Occipital lobe (tissue), 2 donors: Measurements from ENCODE around the gene TRIM65. TPM values are rescaled to one million over a fixed set of nuclear protein-coding genes. Genes with fewer than 3 reads are reported as not detected.
"Not testable (repeated sequence)": the region's sequence is repeated elsewhere in the genome, so short reads cannot be mapped to it uniquely, and the experiment has no call there.

Experiments used
- DNase-seq: peaks from one replicate; lab custom pipeline; 2025; lab: John Stamatoyannopoulos, UW
- total RNA-seq: library from RNA; depleted of rRNA; stranded (reverse); fragments of >200 nt; gene quantifications from one replicate; pipeline ENCODE4 v1.2.3, GENCODE V29; 2014

Gene TRIM65
- total RNA-seq, 1 donor from 2014 or later: 11.9 TPM

- no peak for DNase-seq
These were observed 42.5 kb downstream of the TRIM65 start for GRCh38 chr17:75854101-75854748.

DNA sequence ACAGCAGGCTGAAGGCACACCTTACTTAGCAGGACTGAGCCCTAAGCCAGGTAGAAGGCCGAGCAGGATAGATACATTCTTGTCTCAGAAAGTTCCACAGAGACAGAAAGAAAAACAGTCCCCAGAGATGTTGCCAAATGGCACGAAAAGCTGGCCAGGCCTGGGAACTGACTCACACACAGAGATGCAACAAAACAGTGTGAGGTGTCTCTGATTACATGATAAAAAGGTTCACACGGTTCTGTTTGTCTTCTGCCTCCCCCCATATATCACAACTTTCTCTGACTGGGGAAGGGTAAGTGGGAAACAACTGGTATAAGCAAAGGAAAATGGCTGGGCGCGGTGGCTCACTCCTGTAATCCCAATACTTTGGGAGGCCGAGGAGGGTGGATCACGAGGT lies 43.3 kb downstream of the TRIM65 start:
- DNase-seq: no peak

DNA sequence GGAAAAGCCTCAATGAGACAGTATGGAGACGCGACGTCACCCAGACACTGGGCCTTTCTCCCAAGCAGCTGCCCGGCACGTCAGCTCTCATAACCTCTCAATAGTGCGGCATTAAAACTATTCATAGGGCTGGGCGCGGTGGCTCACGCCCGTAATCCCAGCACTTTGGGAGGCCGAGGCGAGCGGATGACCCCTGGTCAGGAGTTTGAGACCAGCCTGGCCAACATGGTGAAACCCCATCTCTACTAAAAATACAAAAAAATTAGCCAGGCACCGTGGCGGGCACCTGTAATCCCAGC lies 45.1 kb downstream of the TRIM65 start:
- DNase-seq: not testable (repeated sequence)

DNA sequence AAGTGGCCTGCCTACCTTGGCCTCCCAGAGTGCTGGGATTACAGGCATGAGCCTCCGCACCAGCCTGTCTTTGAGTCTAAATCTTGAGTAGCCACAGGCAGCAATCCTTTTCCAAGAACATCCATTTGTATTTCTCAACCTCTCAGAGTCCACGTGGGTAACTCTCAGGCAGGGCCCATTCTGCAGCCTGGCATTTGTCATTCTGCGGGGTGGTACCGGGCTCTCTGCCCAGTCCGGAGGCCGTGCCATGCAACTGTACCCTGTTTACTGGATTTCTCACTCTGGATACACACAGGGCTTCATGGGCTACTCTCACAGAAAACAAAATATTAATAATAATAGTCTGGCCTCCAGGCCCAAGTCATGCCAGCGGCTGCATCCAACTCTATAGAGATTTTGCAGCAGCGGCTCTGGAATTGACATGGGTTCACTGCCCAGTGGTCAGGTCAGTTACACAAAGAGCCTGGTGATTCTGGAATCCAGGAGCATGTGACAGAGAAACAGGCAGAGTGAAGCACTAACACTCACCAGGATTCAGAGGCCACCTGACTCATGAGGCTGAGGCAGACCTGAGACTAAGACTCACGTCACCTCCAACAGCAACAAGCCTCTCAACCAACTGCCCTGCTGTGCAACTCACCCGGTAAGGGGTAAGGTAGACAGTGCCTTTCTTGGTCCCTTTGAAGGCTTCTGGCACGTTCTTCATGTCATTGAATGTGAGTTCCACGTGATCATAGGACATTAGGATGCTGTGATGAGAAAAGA lies 45.6 kb downstream of the TRIM65 start:
- DNase-seq: no peak

- DNase-seq: no peak
These were observed 47.0 kb downstream of the TRIM65 start for GRCh38 chr17:75849724-75850123.

DNA sequence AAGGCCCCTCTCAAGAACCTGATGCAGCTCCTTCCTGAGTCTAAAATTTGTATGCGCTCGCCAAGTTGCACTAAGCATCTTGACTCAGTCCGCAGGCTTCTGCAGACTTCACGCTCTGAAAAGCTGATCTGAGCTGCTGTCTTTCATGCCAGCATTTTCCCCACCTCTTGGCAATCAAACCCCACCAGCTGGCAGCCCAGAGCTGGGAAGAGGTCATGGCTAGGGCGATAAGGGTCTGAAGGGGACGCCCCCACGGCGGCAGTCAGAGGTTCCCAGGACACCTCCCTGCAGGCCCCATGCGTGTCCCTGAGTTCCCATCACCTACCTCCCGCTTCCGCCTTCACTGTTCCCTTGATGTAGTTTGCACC lies 47.5 kb downstream of the TRIM65 start:
- no peak for DNase-seq

DNA sequence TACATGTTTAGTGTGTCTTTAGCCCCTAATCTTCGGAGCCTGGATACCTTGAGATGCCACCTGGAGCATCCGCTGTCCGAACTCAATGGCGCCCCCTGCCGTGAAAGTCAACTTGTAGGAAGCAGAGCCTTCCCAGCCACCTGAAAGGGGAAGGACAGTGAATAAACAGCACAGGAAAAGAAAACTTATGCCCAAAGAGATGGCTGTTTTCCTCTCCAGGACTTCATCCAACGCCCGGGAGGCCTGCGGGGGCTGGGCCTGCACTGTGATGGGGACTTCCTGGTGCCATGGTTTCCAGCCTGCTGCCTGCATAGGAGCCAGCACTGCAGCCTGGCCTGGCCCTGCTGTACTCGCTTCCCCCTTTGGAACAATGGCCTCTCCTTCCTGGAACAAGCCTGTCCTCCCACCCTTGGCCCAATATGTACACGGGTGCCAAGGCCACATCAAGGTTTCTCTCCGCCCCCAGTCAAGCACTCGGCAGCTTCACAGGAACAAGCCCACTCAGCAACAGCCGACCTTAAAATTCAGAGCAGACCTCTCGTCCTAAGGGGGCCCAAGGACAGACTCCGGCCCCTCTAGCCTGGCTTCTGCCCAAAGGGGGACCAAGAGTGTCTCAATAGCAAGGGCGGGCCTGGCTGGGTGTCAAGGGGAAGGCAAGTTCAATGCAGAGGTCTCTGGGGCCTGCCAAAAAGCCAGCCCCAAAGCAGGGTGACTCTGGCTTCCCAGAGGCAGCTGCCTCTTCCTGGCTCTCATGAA lies 48.0 kb downstream of the TRIM65 start:
- peak; percentile 46 for DNase-seq

DNA sequence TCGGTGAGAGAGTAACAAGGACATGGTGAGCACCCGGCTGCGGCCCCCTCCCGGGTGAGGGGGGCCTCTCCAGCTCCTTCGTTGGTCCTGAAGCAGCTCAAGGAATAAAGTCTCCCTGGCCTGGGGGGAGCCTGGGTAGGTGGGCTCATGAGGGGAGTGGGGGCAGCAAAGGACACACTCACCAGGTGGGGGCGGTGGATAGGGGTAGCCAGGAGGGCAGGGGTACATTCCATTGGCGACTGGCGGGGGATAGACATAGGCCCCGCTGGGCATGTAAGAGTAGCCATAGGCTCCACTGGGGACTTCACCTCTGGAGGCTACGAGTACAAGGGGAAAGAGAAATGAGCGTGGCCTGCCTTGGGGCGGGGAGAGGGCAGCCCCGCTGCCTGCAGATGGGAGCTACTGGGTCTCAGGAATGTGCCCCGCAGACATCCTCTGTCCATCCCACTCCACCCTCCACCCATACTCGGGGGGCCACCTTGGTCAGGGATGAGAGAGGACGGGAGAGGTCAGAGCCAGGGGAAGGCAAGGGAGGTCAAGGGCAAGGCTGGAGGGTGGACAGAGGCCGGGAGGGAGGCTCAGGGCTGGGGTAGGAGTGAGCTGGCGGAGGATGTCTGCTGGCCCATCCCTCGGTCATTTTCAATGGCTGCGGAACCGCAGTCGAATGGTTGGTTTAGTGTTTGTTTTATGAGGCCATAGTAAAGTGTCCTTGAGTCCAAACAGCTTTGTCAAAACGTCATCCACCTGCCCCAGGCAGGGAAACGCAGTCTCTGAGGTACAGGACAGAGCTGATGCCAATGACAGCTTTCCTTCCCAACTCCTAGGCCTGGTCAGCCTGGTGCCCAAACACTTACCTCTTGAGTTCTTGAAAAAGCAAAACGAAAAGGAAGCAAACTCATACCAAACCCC lies 48.9 kb downstream of the TRIM65 start:
- DNase-seq: no peak

DNA sequence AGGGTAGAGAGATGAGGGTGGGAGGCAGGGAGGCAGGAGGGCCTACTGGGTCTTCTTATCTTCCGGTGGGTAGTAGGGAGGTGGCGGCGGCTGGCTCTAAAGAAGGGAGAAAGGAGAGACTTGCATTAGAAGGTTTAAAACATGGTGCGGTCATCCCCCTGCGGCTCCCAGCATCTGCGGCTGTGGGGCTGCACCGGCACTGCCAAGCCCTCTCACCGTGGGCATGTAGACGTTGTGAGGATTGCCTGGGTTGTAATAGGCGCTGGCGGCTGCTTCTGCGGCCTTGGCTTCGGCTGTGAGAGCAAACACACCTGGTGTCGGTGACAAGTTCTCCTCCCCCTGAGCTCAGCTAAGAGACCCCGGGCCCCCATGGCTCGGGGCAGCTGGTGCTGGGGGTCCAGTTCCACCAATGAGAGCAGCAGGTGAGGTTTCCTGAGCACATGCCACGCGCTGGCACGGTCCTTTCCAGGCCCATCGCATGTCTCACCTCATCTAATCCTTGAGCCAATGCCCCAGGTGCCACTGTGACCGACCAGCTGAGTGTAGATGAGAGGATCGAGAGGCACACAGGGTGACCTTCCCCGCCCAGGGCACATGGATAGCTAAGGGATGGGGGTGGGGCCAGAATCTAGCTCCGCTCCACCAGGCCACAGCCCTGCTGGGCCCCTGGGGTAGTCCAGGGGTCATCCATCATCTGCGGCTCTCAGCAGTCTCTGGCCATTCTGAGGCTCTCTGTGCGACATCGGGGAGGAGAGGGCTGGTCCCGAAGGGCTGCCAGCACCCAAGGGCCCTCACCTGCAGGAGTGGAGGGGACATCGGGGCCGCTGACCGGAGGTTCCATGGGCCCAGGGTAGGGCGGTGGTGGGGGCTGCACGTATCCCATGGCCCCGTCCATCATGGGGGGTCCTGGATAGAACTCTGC lies 49.8 kb downstream of the TRIM65 start:
- DNase-seq: no peak

DNA sequence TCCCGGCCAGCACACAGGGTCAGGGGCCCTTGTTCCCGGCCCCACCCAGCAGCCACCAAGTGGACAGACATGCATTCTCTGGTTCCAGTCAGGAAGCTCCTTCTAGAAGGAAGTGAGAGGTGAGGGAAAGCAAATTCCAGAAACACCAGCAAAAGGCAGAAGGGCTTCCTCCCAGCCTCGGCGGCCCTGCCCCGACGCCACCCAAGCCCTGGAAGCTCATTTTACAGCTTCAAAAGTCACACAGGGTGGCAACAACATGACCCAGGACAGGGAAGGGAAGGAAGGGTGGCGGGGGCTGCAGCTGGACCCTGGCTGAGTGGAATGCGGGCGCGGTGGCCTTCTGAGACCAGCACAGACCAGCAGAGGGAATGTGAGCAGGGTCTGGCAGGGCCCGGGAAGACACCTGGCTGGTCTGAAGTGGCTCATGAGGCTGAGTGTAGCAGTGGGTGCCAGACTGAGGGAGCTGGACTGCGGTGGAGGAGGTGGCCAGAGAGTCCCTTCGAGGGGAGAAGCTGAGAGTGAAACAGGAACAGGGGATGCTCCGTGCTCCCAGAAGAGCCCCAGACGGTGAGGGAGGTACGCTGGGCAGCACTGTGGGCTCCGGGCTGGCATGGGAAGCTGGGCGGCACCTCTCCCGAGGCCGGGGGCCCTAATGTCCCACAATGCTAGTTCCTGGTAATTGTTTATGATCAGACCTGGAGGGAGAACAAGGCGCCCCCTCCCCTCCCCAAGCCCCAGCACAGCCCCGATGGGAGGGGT lies 50.6 kb downstream of the TRIM65 start:
- no peak for DNase-seq

- no peak for DNase-seq
These were observed 51.6 kb downstream of the TRIM65 start for GRCh38 chr17:75845058-75845711.

DNA sequence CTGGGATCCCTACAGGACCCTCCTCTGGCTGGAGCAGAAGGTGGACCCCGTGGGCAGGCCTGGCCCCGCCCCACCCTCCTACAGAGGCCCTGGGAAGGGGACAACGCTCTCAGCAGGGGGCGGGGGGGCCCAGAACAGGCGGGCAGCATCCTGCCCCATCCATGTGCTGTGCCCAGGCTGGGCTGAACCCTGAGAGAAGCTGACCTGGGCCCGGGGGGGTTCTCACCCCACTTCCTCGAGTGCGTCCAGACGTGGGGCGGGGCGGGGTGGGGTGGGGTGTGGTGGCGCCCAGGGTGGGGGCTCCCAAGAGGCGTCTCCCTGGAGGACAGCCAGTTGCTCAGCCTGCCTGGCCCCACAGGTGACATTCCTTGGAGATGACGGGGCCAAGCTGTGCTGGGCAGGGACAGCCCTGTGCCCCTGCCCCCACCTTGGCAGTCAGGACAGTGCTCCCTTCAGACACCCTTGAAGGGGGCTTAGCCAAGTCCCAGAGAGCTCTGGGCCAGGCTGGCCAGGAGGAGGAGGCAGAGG lies 52.2 kb downstream of the TRIM65 start:
- no peak for DNase-seq

DNA sequence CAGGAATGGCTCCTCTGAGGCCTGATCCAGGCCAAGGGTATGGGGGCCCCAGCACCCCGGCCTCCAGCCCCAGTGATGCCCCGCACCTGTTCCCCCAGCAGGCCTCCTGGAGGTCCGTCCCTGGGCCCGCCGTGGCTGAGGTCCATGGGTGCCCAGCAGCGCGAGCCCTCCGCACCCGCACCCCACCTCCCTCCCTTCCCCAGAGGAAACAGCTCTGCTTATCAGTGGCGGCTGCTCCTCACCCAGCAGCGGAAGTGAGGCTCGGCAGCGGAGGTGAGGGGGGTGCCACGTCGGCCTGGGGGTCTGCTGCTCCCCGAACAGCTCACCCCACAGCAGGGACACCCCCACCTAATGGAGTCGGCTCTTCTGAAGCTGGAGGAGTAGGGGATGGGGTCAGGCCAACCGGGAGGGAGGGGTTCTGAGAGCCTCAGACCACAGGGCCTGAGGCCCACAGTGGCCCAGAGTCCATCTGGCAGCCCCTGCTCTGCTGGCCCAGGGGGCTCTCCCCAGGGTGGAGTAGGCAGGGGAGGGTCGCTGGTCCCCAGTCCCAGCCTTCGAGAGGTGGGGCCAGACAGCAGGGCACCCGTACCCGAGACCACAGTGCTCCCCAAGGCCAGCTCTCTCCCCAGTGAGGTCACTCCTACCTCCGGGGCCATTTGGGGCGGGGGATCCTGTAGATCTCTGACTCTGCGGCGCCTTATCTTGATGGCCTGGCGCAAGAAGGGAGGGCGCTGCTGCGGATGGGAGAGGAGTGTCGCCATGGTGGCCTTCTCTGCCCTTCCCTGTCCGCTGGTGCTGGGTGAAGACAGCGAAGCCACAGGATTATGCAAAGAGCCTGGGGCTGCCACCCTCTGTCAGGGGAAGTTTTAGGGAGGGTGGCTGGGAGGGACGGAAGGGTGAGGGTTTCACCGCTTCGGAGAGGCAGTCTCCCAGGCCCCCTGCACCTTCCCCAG lies 52.9 kb downstream of the TRIM65 start, which contains the start of gene UNC13D:
TSS of gene UNC13D (minus strand) at position 828 of the 953 bp plus-strand sequence. CDS start at position 761, 67 bp downstream.
- DNase-seq: no peak

GRCh38 chr17:75842963-75843576 lies 53.7 kb downstream of the TRIM65 start:
- DNase-seq: no peak

- DNase-seq: no peak
These were observed 54.3 kb downstream of the TRIM65 start for GRCh38 chr17:75842411-75842810.

GRCh38 chr17:75840799-75841164 lies 56.0 kb downstream of the TRIM65 start:
- DNase-seq: no peak
